K562 (cell line): ENCODE data around the gene RPS2. TPM values are rescaled to one million over a fixed set of nuclear protein-coding genes. Genes with fewer than 3 reads are reported as not detected.
A peak's percentile ranks its signal among the peaks of the same experiment; 100 is the strongest.

Experiments
- BRF2 ChIP-seq: IDR thresholded peaks from 3 replicates; pipeline ENCODE4 v1.6.1; 2011; ENCODE audit warnings: borderline replicate concordance, mild to moderate bottlenecking; ENCODE audit not compliant: insufficient read length, insufficient read depth
- CTCFL ChIP-seq: IDR thresholded peaks from 2 replicates; pipeline ENCODE4 v1.6.1; 2011; ENCODE audit warnings: borderline replicate concordance, low read depth, mild to moderate bottlenecking, moderate library complexity, low read length; ENCODE audit not compliant: insufficient read depth, poor library complexity, severe bottlenecking
- E4F1 ChIP-seq: fragments of 250-450 bp; sonication (Bioruptor Pico); IDR thresholded peaks from 2 replicates; pipeline ENCODE4 v1.5.0; 2021; ENCODE audit warnings: mild to moderate bottlenecking, borderline replicate concordance
- FOXM1 ChIP-seq, 2 experiments: fragments of 450-650 bp in 1 of 2; sonication (generic) in 1 of 2; formaldehyde crosslinking in 1 of 2; IDR thresholded peaks; 2 replicates each; pipeline versions ENCODE4 v1.6.1 to v1.9.0; 2017 to 2022; ENCODE audit warnings: low read depth in 2 of 2, mild to moderate bottlenecking in 2 of 2, missing genetic modification reagents in 1 of 2, moderate library complexity in 1 of 2
- KLF16 ChIP-seq: IDR thresholded peaks from 2 replicates; pipeline ENCODE4 v1.6.1; 2016; ENCODE audit warnings: antibody characterized with exemption
- MAZ ChIP-seq, 2 experiments: fragments of 450-650 bp in 1 of 2; sonication (generic) in 1 of 2; formaldehyde crosslinking; IDR thresholded peaks in 1 of 2; conservative IDR thresholded peaks in 1 of 2; 2 replicates each; pipeline versions ENCODE4 v1.4.0 to v1.5.0; 2020; ENCODE audit warnings: mild to moderate bottlenecking in 1 of 2, missing genetic modification reagents in 1 of 2
- SAFB ChIP-seq: fragments of 200-400 bp; formaldehyde crosslinking; IDR thresholded peaks from 2 replicates; pipeline ENCODE4 v1.6.1; 2017; ENCODE audit warnings: low read depth, low read length, borderline replicate concordance
- SMARCB1 ChIP-seq: IDR thresholded peaks from 2 replicates; pipeline ENCODE4 v1.6.1; 2011; ENCODE audit warnings: improper control_type of control experiment, low read depth; ENCODE audit not compliant: insufficient read length
- STAT5A ChIP-seq: IDR thresholded peaks from 2 replicates; pipeline ENCODE4 v1.6.1; 2012; ENCODE audit warnings: low read length, inconsistent platforms, borderline replicate concordance
- USF2 ChIP-seq: sonication (generic); formaldehyde crosslinking; IDR thresholded peaks from 2 replicates; pipeline ENCODE4 v1.5.0; 2020; ENCODE audit warnings: missing genetic modification reagents
- ZC3H11A ChIP-seq: IDR thresholded peaks from 2 replicates; pipeline ENCODE4 v1.6.1; 2012; ENCODE audit warnings: low read depth, low read length, improper control_type of control experiment
- ZNF384 ChIP-seq: IDR thresholded peaks from 2 replicates; pipeline ENCODE4 v1.6.1; 2012; ENCODE audit warnings: low read depth, low read length, improper control_type of control experiment
- ZNF445 ChIP-seq: fragments of 250-450 bp; sonication (Bioruptor Pico); IDR thresholded peaks from 2 replicates; pipeline ENCODE4 v1.4.0; 2020; ENCODE audit warnings: low read depth, mild to moderate bottlenecking, moderate library complexity
- polyA plus RNA-seq, 8 experiments: library from polyadenylated mRNA; depleted of rRNA in 4 of 8; stranded (reverse) in 5 of 8; unstranded in 3 of 8; fragments of >200 nt; fragmentation: Nextera tagmentation in 2 of 8; fragmentation: Illumina TruSeq in 1 of 8; extraction: Ambion mirVana in 2 of 8; extraction: Trizol in 1 of 8; gene quantifications; 2 replicates each; pipeline versions ENCODE4 v1.2.1 to v1.2.3, GENCODE V29; 2011 to 2014; ENCODE audit warnings: inconsistent platforms in 1 of 8, missing spikeins in 1 of 8
- total RNA-seq, 7 experiments: library from RNA; depleted of rRNA in 6 of 7; stranded (reverse); fragments of >200 nt in 6 of 7; fragmentation: Illumina TruSeq in 2 of 7; extraction: Trizol in 2 of 7; gene quantifications; 2 replicates each; pipeline versions ENCODE4 v1.2.1 to v1.2.3, GENCODE V29; 2011 to 2021; ENCODE audit warnings: low replicate concordance in 1 of 7
- TF ChIP-seq, protein P1 (sequence below): fragments of 450-650 bp; IDR thresholded peaks from 2 replicates; pipeline ENCODE4 v1.6.1; 2016; ENCODE audit warnings: low read depth, mild to moderate bottlenecking, moderate library complexity
- TF ChIP-seq, protein P2 (sequence below): fragments of 200-800 bp; sonication (Bioruptor generic); IDR thresholded peaks from 2 replicates; pipeline ENCODE4 v1.6.1; 2017; ENCODE audit warnings: missing genetic modification characterization, missing compliant biosample characterization

Gene RPS2
- total and polyA plus RNA-seq, 9 of the 15 experiments (the other 6 are each of a cell fraction or from before 2014, with no cell fraction given), result 834 to 4,794 (median 3,793) TPM

GRCh38 chr16:1992704-1993317 lies 28.2 kb upstream of the RPS2 start (continued):
- TF ChIP-seq E4F1 (CRISPR knock-in tag) (no peak), KLF16 (no peak), ZC3H11A (no peak), BRF2 (no peak), MAZ (CRISPR knock-in tag; conservative IDR thresholded peaks at IDR 0.05 in 1 of 2, IDR thresholded peaks at IDR 0.05 in 1 of 2) (0 out of 4 replicates have a peak, but pooled peaks of 1 of the 2 experiments have one; percentile 3), FOXM1 (IDR thresholded peaks at IDR 0.05; ENCODE audit: low read depth) (no peak), FOXM1 (CRISPR knock-in tag; IDR thresholded peaks at IDR 0.05; ENCODE audit: low read depth) (no peak), STAT5A (no peak), SMARCB1 (no peak), SAFB (no peak), ZNF445 (CRISPR knock-in tag) (no peak), ZNF384 (no peak), USF2 (CRISPR knock-in tag) (no peak), CTCFL (no peak)
- TF ChIP-seq, protein P1, sequence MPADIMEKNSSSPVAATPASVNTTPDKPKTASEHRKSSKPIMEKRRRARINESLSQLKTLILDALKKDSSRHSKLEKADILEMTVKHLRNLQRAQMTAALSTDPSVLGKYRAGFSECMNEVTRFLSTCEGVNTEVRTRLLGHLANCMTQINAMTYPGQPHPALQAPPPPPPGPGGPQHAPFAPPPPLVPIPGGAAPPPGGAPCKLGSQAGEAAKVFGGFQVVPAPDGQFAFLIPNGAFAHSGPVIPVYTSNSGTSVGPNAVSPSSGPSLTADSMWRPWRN, result no peak
- TF ChIP-seq, protein P2, sequence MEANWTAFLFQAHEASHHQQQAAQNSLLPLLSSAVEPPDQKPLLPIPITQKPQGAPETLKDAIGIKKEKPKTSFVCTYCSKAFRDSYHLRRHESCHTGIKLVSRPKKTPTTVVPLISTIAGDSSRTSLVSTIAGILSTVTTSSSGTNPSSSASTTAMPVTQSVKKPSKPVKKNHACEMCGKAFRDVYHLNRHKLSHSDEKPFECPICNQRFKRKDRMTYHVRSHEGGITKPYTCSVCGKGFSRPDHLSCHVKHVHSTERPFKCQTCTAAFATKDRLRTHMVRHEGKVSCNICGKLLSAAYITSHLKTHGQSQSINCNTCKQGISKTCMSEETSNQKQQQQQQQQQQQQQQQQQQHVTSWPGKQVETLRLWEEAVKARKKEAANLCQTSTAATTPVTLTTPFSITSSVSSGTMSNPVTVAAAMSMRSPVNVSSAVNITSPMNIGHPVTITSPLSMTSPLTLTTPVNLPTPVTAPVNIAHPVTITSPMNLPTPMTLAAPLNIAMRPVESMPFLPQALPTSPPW (CRISPR knock-in tag), result peak; percentile 48; the same call in 1 of the 2 replicates
